K562 (cell line): ENCODE data around the gene NQO2. TPM values are rescaled to one million over a fixed set of nuclear protein-coding genes. Genes with fewer than 3 reads are reported as not detected.

Experiments used
- ARID1B ChIP-seq: fragments of 450-650 bp; IDR thresholded peaks from 2 replicates; pipeline ENCODE4 v1.6.1; 2016; ENCODE audit warnings: antibody characterized with exemption, mild to moderate bottlenecking, inconsistent platforms
- C11orf30 ChIP-seq: fragments of 450-650 bp; IDR thresholded peaks from 2 replicates; pipeline ENCODE4 v1.6.1; 2016; ENCODE audit warnings: low read depth, mild to moderate bottlenecking
- HLTF ChIP-seq: fragments of 450-650 bp; IDR thresholded peaks from 2 replicates; pipeline ENCODE4 v1.6.1; 2016
- MTA1 ChIP-seq: fragments of 450-650 bp; IDR thresholded peaks from 2 replicates; pipeline ENCODE4 v1.6.1; 2017; ENCODE audit warnings: borderline replicate concordance
- MTA3 ChIP-seq: fragments of 450-650 bp; formaldehyde crosslinking; IDR thresholded peaks from 2 replicates; pipeline ENCODE4 v1.6.1; 2017; ENCODE audit warnings: mild to moderate bottlenecking, borderline replicate concordance
- NFATC3 ChIP-seq: fragments of 450-650 bp; IDR thresholded peaks from 2 replicates; pipeline ENCODE4 v1.6.1; 2017; ENCODE audit warnings: mild to moderate bottlenecking
- POLR2B ChIP-seq: fragments of 450-650 bp; IDR thresholded peaks from 2 replicates; pipeline ENCODE4 v1.6.1; 2018; ENCODE audit warnings: low read depth; ENCODE audit not compliant: partially characterized antibody
- RNF2 ChIP-seq: sonication (generic); IDR thresholded peaks from 2 replicates; pipeline ENCODE4 v1.6.1; 2016
- SAP30 ChIP-seq: fragments of 200-600 bp; sonication (generic); IDR thresholded peaks from 2 replicates; pipeline ENCODE4 v1.6.1; 2012; ENCODE audit warnings: borderline replicate concordance, low read depth, mild to moderate bottlenecking, moderate library complexity, low read length, control low read depth, inconsistent platforms; ENCODE audit not compliant: insufficient read depth, poor library complexity, severe bottlenecking
- SP1 ChIP-seq: sonication (generic); formaldehyde crosslinking; IDR thresholded peaks from 2 replicates; pipeline ENCODE4 v1.8.1; 2022; ENCODE audit warnings: mild to moderate bottlenecking, missing genetic modification reagents
- SRSF3 ChIP-seq: fragments of 200-400 bp; formaldehyde crosslinking; IDR thresholded peaks from 2 replicates; pipeline ENCODE4 v1.6.1; 2016; ENCODE audit warnings: mild to moderate bottlenecking, low read length, moderate library complexity; ENCODE audit not compliant: insufficient read depth
- TAL1 ChIP-seq: fragments of 450-650 bp; IDR thresholded peaks from 2 replicates; pipeline ENCODE4 v1.6.1; 2016; ENCODE audit warnings: mild to moderate bottlenecking
- ZNF316 ChIP-seq: fragments of 450-650 bp; IDR thresholded peaks from 2 replicates; pipeline ENCODE4 v1.6.1; 2016
- polyA plus RNA-seq, 8 experiments: library from polyadenylated mRNA; depleted of rRNA in 4 of 8; stranded (reverse) in 5 of 8; unstranded in 3 of 8; fragments of >200 nt; fragmentation: Nextera tagmentation in 2 of 8; fragmentation: Illumina TruSeq in 1 of 8; extraction: Ambion mirVana in 2 of 8; extraction: Trizol in 1 of 8; gene quantifications; 2 replicates each; pipeline versions ENCODE4 v1.2.1 to v1.2.3, GENCODE V29; 2011 to 2014; ENCODE audit warnings: inconsistent platforms in 1 of 8, missing spikeins in 1 of 8
- total RNA-seq, 7 experiments: library from RNA; depleted of rRNA in 6 of 7; stranded (reverse); fragments of >200 nt in 6 of 7; fragmentation: Illumina TruSeq in 2 of 7; extraction: Trizol in 2 of 7; gene quantifications; 2 replicates each; pipeline versions ENCODE4 v1.2.1 to v1.2.3, GENCODE V29; 2011 to 2021; ENCODE audit warnings: low replicate concordance in 1 of 7
- TF ChIP-seq, protein P1 (sequence below): fragments of 450-650 bp; IDR thresholded peaks from 2 replicates; pipeline ENCODE4 v1.6.1; 2018; ENCODE audit warnings: mild to moderate bottlenecking, low read depth; ENCODE audit not compliant: partially characterized antibody

The NQO2 gene
- total and polyA plus RNA-seq, 9 of the 15 experiments (the other 6 are each of a cell fraction or from before 2014, with no cell fraction given), result 54.6 to 214 (median 116) TPM

DNA sequence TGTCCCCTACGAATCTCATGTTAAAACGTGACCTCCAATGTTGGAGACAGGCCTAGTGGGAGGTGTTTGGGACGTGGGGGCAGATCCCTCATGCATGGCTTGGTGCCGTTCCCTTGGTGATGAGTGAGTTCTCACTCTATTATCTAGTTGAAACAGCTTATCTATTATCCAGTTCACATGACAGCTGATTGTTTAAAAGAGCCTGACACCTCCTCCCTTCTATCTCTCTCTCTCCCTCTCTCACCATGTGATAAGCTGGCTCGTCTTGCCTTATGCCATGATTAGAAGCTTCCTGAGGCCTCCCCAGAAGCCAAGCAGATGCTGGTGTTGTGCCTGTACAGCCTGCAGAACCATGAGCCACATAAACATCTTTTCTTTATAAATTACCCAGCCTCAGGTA is 35.7 kb downstream of the NQO2 start (continued):
- TF ChIP-seq SRSF3, result no peak
- TF ChIP-seq POLR2B, result no peak
- TF ChIP-seq MTA3, result peak; percentile 30; the same call in 1 of the 2 replicates
- peak; percentile 89 for TF ChIP-seq ZNF316
- TF ChIP-seq SAP30, result no peak
- peak; percentile 32; the same call in 1 of the 2 replicates for TF ChIP-seq TAL1
- no peak for TF ChIP-seq HLTF
- no peak for TF ChIP-seq MTA1
- TF ChIP-seq NFATC3, result no peak
- TF ChIP-seq SP1 (CRISPR knock-in tag), result peak; percentile 47; the same call in 1 of the 2 replicates
- TF ChIP-seq RNF2, result no peak
- no peak for TF ChIP-seq C11orf30
- TF ChIP-seq, protein P1, sequence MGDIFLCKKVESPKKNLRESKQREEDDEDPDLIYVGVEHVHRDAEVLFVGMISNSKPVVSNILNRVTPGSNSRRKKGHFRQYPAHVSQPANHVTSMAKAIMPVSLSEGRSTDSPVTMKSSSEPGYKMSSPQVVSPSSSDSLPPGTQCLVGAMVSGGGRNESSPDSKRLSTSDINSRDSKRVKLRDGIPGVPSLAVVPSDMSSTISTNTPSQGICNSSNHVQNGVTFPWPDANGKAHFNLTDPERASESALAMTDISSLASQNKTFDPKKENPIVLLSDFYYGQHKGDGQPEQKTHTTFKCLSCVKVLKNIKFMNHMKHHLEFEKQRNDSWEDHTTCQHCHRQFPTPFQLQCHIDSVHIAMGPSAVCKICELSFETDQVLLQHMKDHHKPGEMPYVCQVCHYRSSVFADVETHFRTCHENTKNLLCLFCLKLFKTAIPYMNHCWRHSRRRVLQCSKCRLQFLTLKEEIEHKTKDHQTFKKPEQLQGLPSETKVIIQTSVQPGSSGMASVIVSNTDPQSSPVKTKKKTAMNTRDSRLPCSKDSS, result peak; percentile 30
- TF ChIP-seq ARID1B, result peak; percentile 51
